AG04450 (cell line): ENCODE results near the gene MRPS5. TPM values are rescaled to one million over a fixed set of nuclear protein-coding genes. Genes with fewer than 3 reads are reported as not detected.

ENCODE experiments used
- CTCF ChIA-PET: fragments of 300-600, 350-600 bp; formaldehyde crosslinking; extraction: SDS; loops from one replicate; lab custom pipeline; 2022; ENCODE audit warnings: antibody characterized with exemption, inconsistent platforms; lab: Charles Lee
- POLR2A ChIA-PET: fragments of 350-600 bp; formaldehyde crosslinking; extraction: SDS; loops from one replicate; lab custom pipeline; 2021; ENCODE audit warnings: antibody characterized with exemption, inconsistent platforms; lab: Yijun Ruan, JAX
- DNase-seq: peaks from one replicate; pipeline ENCODE4 v3.0.0-alpha.2; 2011; ENCODE audit warnings: low read depth, low spot score
- H3K27ac ChIP-seq: one replicate; pipeline ENCODE4 v1.5.1; 2012; ENCODE audit warnings: low read depth, low read length, control low read depth
- H3K27me3 ChIP-seq: one replicate; pipeline ENCODE4 v1.6.0; 2012; ENCODE audit warnings: low read length; ENCODE audit not compliant: control insufficient read depth, insufficient read depth
- H3K4me3 ChIP-seq: 2 replicates; pipeline ENCODE4 v1.5.1; 2011; ENCODE audit warnings: mild to moderate bottlenecking, low read depth, low read length, control low read depth
- H3K9me3 ChIP-seq: 2 replicates; pipeline ENCODE4 v1.5.1; 2012; ENCODE audit warnings: low read length; ENCODE audit not compliant: control insufficient read depth, insufficient read depth
- CTCF ChIP-seq: IDR thresholded peaks from 2 replicates; pipeline ENCODE4 v1.5.1; 2011; ENCODE audit warnings: low read depth, low read length, control low read depth, inconsistent platforms
- polyA plus RNA-seq: library from polyadenylated mRNA; depleted of rRNA; stranded (reverse); fragments of >200 nt; gene quantifications from 2 replicates; pipeline ENCODE4 v1.2.3, GENCODE V29; 2011

Gene MRPS5
- polyA plus RNA-seq, 1 experiment: 55.7 TPM

DNA sequence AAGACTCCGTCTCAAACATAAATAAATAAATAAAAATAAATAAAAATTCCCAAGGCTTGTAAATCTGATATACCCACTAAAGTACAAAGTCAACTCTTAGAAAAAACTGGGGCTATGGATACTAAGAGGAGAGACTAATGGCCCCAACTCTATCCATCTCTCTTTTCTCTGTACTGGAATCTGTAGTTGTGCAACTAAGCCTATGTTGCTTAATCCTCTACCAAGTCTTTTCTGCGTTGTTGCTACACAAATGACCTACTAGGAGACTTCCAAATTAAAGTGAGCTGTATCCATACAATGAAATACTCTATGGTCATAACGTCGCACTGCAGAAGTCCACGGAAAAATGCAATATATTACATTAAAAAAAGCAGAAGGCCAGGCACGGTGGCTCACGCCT lies 8.1 kb downstream of the MRPS5 start:
- no peak overlapping the region for H3K27ac ChIP-seq
- no peaks in the 10 kb centered on the region for H3K9me3 ChIP-seq
- no peaks in the 10 kb centered on the region for H3K27me3 ChIP-seq
- no peak for TF ChIP-seq CTCF
- ChIA-PET POLR2A (no interaction called here), CTCF (interaction anchor here (0.8 to 7.1 kb wide), 4 partner anchors 34 to 90 kb away, joined by 3 to 75 read pairs (median 5); no protein-coding TSS in a partner anchor)
- no peak overlapping the region for H3K4me3 ChIP-seq
- no peak for DNase-seq

GRCh38 chr2:95110395-95110794 lies 11.2 kb downstream of the MRPS5 start:
- Histone ChIP-seq H3K9me3 (no peaks in the 10 kb centered on the region), H3K4me3 (no peak overlapping the region), H3K27ac (no peak overlapping the region), H3K27me3 (no peaks in the 10 kb centered on the region)
- no peak for DNase-seq
- no peak for TF ChIP-seq CTCF
- ChIA-PET CTCF (no interaction called here), POLR2A (no interaction called here)

DNA sequence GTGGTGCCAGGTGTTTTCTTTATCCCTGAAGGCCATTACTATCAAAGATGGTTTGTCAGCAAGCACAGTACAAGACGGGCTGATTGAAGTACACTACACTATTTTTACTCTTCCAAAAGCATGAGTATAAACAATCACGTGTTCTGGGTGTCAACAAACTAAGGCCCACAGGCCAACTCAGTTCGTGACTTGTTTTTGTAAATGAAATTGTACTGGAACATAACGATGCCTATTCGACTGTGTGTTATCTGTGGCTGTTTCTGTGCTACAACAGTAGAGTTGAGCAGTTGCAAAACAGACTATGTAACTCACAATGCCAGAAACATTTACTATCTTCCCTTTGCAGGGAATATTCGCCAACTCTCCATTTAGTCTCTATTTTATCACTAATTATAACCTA lies 12.3 kb downstream of the MRPS5 start:
- ChIA-PET CTCF (interaction anchor here (1.0 to 1.6 kb wide), 2 partner anchors 30 to 31 kb away, joined by 3 read pairs; no protein-coding TSS in a partner anchor), POLR2A (no interaction called here)

GRCh38 chr2:95106081-95106480 lies 15.5 kb downstream of the MRPS5 start:
- Histone ChIP-seq H3K9me3 (no peaks in the 10 kb centered on the region), H3K27ac (no peak overlapping the region), H3K4me3 (no peak overlapping the region), H3K27me3 (no peaks in the 10 kb centered on the region)
- POLR2A ChIA-PET: no interaction called here
- CTCF ChIA-PET: interaction anchor here (1.7 to 2.2 kb wide), 3 partner anchors 9 to 30 kb away, joined by 4 to 16 read pairs (median 7); no protein-coding TSS in a partner anchor
- TF ChIP-seq CTCF: no peak
- DNase-seq: no peak

More for the DNA sequence above, 12.3 kb downstream of the MRPS5 start:
- Histone ChIP-seq H3K4me3 (no peak overlapping the region), H3K27me3 (no peaks in the 10 kb centered on the region), H3K9me3 (no peaks in the 10 kb centered on the region), H3K27ac (no peak overlapping the region)
- DNase-seq: no peak
- TF ChIP-seq CTCF: no peak

- POLR2A ChIA-PET: interaction anchor here (0.8 kb wide), 1 partner anchor 18 kb away, joined by 3 read pairs; no protein-coding TSS in a partner anchor
- no peak overlapping the region for H3K27ac ChIP-seq
- CTCF ChIA-PET: no interaction called here
- no peaks in the 10 kb centered on the region for H3K9me3 ChIP-seq
- no peak overlapping the region for H3K4me3 ChIP-seq
- no peak for DNase-seq
- no peak for TF ChIP-seq CTCF
- H3K27me3 ChIP-seq: no peaks in the 10 kb centered on the region
Measured at GRCh38 chr2:95104606-95105005, 17.0 kb downstream of the MRPS5 start.
